HG03439 (cell line): ENCODE data around the gene DCTN2.
"Not testable (repeated sequence)": the region's sequence is repeated elsewhere in the genome, so short reads cannot be mapped to it uniquely, and the experiment has no call there.

Experiments used
- ATAC-seq: cut with Tn5 transposase; IDR thresholded peaks from one replicate; pipeline ENCODE4 v1.9.1; 2021; ENCODE audit warnings: mild to moderate bottlenecking, moderate library complexity; ENCODE audit not compliant: unreplicated experiment

Gene DCTN2

GRCh38 chr12:57546438-57547287 is at the start of gene DCTN2:
Gene DCTN2, minus strand, starts transcription at chr12:57547192. Its CDS starts 129 bp downstream, at chr12:57547063.
- ATAC-seq, result peak; percentile 98

DNA sequence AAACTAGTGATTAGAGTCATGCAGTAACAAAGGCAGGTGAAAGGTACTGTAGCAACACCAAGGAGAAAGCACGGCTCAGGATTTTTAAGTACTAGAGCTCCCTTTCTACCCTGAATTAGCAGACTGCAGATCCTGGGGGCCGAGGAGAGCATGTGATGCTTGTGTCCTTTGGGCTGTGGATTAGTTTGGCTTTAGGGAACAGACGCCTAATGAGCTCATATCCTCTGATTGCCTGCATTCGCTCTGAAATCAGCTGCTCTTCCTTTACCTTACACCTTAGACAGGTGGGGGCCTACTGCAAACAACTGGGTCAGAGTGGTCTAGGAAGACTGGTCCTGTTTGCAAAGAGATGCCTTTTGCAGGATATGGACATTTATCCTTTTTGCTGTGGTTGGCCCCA is 46.2 kb upstream of the DCTN2 start:
- no peak for ATAC-seq

GRCh38 chr12:57592551-57593165 is 45.7 kb upstream of the DCTN2 start:
- ATAC-seq, result no peak

- peak; percentile 14 for ATAC-seq
Observed at GRCh38 chr12:57591782-57592325, 44.9 kb upstream of the DCTN2 start.

DNA sequence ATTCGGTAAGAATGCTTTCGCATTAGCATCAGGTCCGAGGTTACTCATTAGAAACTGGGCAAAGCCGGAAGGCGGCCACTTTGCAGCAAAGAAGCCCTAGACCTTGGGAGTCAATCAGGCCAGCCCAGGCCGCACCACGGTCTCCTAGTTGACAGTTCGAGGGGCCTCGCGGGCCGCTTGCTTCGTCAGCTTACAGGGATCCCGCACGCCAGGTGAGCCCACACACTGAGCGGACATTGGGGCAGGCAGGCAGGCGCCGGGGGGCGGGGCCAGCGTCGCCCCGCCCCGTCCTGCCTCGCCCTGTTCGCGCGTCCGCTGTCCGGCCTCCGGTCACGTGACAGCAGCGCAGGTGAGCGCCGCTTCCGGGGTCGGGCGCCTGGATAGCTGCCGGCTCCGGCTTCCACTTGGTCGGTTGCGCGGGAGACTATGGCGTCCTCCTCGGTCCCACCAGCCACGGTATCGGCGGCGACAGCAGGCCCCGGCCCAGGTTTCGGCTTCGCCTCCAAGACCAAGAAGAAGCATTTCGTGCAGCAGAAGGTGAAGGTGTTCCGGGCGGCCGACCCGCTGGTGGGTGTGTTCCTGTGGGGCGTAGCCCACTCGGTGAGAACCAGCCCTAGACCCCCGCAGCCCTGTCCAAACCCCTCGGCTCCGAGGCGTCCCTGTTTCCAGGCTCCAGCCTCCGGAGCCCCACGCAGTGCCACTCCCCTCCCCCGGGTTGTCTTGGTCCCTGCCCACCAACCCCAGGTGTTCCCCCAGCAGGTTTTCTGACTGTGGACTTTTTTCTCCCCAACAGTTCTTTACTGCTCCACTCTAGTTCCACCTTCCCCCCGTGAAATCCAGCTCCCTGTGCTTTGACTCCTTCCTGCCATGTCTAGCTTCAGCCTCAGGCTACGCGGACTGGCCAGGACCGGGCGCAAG is 44.1 kb upstream of the DCTN2 start, which contains the start of gene PIP4K2C:
Gene PIP4K2C (plus strand): TSS at position 329 of the 918 bp plus-strand sequence. CDS start 98 bp downstream, at position 427.
- ATAC-seq, result peak; percentile 91

- no peak for ATAC-seq
Observed at GRCh38 chr12:57590479-57590863, 43.5 kb upstream of the DCTN2 start.

DNA sequence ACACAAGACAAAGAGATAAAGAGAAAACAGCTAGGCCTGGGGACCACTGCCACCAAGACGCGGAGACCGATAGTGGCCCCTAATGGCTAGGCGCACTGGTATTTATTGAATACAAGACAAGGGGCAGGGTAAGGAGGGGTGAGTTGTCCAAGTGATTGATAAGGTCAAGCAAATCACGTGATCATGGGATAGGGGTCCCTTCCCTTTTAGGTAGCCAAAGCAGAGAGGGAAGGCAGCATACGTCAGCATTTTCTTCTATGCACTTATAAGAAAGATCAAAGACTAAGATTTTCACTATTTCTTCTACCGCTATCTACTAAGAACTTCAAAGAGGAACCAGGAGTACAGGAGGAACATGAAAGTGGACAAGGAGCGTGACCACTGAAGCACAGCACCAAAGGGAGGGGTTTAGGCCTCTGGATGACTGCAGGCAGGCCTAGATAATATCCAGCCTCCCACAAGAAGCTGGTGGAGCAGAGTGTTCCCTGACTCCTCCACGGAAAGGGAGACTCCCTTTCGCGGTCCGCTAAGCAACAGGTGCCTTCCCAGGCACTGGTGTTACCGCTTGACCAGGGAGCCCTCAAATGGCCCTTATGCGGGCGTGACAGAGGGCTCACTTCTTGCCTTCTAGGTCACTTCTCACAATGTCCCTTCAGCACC is 42.1 kb upstream of the DCTN2 start:
- not testable (repeated sequence) for ATAC-seq

DNA sequence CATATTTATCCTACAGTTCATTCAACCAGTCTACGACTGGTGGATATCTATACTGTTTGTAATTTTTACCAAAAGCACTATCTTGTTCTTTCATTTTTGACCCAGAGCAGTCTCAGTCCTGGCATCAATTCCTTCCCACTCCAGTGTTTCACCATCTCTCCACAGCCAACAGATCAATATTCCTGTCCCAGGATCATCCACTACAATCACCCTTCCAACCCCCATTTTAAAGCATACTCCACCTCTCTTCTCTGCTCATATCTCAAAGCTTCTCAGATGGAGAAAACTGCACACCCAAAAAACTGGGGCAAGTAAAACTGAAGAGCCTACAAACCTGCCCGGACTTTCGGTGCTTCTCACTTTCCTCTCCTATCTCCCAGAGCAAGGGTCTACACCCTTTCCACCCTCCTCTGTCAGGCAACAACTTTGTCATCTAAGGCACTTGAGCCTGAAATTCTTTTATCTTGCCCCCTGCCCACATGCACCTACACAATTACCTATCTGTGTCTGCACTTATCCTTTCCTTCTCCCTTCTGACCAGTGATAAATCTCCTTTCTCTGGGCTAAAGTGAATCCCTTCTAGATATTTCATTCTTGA is 39.9 kb upstream of the DCTN2 start:
- ATAC-seq, result no peak

GRCh38 chr12:57586128-57586527 is 39.1 kb upstream of the DCTN2 start:
- ATAC-seq, result no peak

GRCh38 chr12:57585156-57585555 is 38.2 kb upstream of the DCTN2 start:
- no peak for ATAC-seq

DNA sequence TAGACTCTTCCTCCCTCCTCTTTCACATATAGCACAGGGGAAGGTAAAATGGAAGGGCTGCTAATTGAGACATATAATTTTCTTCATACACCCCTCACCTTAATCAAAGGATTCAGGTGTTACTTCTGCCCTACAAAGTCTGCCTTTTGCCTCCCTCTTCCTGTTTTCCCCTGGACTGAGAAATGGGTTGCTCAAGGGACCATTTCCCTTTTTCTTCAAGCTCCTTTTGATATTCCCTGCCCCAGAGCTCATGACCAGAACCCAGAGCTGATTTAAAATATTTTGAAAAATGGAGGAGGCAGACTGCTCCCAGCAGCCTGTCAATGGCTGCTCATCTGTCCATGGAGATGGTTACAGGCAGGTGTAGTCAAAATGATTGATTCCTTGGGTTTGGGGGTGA is 37.7 kb upstream of the DCTN2 start:
- ATAC-seq, result no peak

GRCh38 chr12:57584050-57584449 is 37.1 kb upstream of the DCTN2 start:
- ATAC-seq, result no peak

GRCh38 chr12:57583008-57583831 is 36.2 kb upstream of the DCTN2 start:
- ATAC-seq, result peak; percentile 90

GRCh38 chr12:57582440-57582839 is 35.4 kb upstream of the DCTN2 start:
- ATAC-seq, result no peak

DNA sequence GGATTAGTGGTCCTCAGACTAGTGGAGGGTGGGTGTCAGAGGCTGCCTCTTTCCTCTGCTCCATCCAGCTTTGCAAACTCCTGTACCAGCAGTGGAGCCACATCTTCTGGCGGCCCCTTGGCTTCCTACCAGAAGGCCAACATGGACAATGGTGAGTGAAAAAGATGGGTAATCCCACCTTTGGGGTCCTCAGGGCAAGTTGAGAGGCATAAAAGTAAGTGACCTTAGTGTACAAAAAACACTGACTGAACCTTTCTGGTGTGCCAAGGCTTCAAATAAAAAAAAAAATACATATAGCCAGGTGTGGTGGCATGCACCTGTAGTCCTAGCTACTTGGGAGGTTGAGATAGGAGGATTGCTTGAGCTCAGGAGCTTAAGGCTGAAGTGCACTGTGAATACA is 34.8 kb upstream of the DCTN2 start:
- no peak for ATAC-seq

DNA sequence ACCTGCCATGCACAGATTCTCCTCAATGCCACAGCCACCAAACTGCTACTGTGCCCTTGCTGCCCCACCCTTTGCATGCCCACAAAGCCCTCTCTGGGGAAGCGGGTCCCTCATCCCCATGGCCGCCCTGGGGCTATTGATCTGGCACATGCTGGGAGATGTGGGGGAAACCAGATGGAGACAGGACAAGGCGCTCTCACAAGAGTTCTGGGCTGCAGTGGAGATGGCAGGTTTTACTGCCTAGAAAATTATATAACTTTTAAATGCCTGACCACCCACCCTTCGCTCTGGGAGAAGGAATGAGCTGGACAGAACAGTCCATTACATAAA is 33.4 kb upstream of the DCTN2 start:
- ATAC-seq, result no peak

DNA sequence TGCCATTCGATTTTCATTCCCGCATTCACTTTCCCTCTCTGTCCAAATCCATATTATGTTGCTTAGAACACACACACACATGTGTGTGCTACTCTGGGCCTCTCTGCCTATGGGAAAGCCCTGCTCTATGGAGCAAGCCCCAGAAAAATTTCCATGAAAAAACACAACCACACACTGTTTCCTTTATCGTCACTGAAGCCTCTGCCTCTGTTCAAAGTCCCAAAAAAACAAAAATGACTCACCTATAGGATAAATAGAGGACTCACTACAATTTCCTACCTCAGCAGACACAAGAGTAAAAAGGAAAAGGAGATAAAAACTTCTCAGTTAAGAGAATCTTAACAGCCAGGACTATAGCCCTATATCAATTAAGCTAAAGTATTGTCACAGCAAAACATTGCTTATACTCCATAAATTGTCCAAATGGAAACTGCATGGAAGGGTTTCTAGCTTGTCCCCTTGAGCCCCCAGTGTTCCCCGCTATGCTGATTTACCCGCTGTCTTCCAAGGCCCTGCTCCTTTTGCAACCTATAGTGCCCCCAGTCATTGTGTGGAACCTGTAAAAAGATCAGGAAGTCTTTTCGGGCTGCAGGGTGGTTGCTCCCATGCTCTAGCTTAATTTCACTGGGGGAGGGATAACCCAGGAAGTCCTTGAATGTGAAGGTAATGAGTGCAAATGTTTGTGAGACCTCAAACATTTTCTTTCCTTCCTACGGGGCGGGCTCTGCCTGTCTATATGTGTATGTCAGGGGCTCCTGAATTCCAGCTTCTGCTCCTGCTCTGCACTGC is 32.9 kb upstream of the DCTN2 start:
- no peak for ATAC-seq

DNA sequence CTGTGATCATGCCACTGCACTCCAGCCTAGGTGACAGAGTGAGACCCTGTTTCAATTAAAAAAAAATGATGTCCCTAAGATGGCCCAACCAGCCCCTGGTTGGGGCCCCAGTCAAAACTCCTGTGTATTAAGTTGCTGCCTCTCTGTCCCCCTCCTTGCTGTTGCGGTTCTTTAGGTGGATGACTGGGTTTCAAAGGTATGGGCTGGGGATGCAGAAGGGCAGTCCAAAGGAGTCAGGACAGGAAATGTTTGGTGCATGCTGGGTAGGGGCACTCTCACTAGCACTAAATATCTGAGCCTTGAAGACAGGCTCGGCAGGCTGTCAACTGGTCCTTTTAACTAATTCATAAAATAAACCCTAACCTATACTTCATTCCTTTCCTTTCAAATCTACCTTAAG is 32.0 kb upstream of the DCTN2 start:
- no peak for ATAC-seq
